HG02970 (cell line): ENCODE measurements around the gene TSPAN9.
"Not testable (repeated sequence)": the region's sequence is repeated elsewhere in the genome, so short reads cannot be mapped to it uniquely, and the experiment has no call there.

Experiments used
- ATAC-seq: cut with Tn5 transposase; IDR thresholded peaks from one replicate; pipeline ENCODE4 v1.9.1; 2021; ENCODE audit warnings: mild to moderate bottlenecking, moderate library complexity, moderate number of reproducible peaks; ENCODE audit not compliant: unreplicated experiment, low FRiP score

Gene TSPAN9

DNA sequence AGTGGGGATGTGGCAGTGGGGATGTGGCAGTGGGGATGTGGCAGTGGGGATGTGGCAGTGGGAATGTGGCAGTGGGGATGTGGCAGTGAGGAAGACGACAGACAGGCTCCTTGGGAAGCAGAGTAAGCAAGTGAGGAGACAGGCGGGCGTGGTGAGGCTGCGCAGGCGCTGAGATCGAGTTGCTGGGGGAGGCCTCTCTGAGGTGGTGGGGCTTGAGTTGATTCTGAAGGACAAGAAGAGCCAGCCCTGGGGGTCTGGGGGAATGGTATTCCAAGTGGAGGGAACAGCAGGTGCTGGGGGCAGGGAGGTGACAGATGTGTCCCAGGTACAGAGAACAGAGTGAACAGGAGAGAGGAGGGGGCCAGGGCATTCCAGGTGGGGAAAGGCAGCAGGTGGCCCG lies 33.8 kb upstream of the TSPAN9 start:
- no peak for ATAC-seq

DNA sequence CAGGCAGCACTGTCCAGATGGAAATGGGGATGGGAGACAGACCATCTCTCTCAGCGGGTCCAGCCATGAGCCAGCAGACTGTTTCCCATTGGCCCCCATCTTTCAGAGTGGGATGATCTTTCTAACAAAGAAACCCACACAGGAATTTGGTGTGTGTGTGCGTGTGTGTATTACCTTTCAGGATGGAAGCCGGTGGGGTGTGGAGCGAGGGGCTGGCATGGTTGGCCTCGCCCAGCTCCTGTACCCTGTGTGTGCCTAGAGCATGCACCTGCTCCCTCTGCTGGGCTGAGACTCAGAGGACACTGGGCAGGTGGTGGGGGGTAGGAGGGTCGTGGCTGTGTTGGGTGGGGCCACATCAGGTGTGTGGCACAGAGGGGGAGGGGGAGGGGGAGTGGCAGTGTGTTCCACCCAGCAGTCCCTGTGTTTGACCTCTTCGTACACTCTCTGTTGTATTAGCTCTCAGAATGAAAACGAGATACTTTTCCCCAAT lies 33.0 kb upstream of the TSPAN9 start:
- ATAC-seq = no peak

- ATAC-seq = no peak
These were observed 31.7 kb upstream of the TSPAN9 start for GRCh38 chr12:3045494-3045893.

DNA sequence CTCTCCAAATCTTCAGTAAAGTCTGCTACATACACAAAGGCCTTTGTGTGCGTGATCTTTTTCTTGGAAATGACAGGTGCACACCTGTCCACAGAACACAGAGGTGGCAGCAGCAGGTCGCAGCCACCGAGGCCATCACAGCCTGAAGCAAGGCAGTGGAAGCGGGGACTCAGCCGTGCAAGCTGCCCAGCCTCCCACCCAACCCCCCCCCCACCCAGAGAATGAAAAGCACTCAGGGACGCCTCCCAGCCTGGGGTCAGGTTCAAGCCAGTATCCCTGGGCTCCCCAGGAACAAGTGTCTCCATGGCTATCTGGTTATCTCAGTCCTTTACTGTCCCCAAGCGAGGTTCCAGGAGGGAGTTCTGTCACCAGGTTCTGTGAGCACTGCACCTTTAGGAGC lies 31.2 kb upstream of the TSPAN9 start:
- no peak for ATAC-seq

- ATAC-seq = no peak
These were observed 30.6 kb upstream of the TSPAN9 start for GRCh38 chr12:3046441-3047200.

GRCh38 chr12:3047961-3048360 lies 29.2 kb upstream of the TSPAN9 start:
- ATAC-seq = no peak

DNA sequence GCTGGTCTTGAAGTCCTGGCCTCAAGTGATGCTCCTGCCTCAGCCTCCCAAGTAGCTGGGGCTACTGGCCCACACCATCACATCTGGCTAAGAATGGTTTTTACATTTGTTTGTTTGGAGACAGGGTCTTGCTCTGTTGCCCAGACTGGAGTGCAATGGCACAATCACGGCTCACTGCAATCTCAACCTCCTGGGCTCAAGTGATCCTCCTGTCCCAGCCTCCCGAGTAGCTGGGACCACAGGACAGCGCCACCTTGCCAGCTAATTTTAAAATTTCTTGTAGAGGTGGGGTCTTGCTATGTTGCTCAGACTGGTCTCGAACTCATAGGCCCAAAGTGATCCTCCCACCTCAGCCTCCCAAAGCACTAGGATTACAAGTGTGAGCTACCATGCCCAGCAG lies 28.6 kb upstream of the TSPAN9 start:
- ATAC-seq = no peak

DNA sequence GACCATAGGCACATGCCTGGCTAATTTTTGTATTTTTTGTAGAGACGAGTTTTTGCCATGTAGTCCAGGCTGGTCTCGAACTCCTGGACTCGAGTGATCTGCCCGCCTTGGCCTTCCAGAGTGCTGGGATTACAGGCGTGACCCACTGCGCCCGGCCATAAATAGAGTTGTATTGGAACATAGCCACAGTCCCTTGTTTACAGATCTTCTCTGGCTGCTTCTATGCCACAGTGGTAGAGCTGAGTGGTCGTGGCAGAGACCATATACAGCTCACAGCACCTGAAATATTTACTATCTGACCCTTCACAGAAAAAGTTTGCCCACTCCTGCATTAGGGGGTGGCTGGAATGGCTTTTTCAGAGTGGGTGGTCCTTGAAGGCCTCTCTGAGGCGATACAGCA lies 28.0 kb upstream of the TSPAN9 start:
- no peak for ATAC-seq

DNA sequence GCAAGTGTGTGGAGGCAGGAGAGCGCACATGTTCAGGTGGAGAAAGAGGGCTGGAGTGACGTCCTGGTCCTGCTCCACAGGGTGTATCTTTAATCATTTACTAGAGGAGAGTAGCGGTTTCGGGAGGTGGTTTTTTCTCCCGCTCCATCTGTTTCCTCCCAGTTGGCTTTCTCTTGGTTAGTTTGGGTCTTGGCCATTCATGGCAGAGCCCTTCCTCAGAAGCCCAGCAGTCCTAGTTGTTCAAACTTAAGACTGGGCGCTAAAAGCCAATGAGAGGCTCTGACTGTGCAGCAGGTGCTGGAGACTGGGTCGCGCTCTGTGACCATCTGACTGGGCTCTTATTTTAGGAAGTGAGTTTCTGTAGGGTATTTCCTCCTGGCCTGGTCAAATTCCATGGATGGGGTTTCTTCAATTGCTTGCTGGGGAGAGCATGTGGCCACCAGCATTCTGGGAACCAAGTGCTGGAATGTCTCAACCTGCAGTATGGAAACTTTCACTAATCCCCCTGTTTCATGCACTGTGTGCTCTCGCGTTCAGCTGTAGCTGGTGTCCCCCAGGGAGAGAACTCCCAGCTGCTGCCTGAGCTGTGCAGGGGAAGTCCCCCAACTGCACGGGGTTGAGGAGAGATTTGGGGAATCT lies 27.4 kb upstream of the TSPAN9 start:
- no peak for ATAC-seq

GRCh38 chr12:3054374-3054773 lies 22.8 kb upstream of the TSPAN9 start:
- no peak for ATAC-seq

DNA sequence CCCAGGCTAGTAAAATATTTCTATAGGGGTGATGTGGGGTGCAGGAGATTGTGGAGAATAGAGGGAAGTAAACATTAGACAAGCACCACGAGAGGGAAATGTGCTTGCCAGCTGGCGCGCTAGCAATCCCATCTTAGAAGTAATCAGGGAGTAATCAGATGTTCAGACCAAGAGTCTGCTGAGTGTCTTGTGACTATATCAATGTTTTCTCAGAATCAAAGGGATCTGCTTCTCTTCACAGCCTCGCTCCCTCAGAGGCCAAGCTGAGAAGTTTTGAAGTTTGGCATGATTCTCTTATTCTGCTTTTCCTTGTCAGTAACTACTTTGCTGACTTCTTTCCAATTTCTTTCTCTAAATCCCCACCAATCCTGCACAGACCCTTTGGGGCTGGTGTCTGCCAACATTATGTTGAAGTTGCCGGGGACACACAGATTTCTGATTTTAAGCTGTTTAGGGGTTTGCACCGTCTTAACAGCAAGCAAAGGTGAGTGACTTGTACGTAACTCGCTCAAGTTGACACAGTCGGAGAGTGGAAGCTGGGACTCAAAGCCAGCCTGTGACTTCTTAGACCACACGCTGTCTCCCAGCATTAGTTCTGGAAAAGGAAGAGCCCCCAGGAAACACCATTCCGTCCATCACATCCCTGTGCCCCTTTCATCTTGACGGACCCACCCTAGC lies 22.0 kb upstream of the TSPAN9 start:
- no peak for ATAC-seq

DNA sequence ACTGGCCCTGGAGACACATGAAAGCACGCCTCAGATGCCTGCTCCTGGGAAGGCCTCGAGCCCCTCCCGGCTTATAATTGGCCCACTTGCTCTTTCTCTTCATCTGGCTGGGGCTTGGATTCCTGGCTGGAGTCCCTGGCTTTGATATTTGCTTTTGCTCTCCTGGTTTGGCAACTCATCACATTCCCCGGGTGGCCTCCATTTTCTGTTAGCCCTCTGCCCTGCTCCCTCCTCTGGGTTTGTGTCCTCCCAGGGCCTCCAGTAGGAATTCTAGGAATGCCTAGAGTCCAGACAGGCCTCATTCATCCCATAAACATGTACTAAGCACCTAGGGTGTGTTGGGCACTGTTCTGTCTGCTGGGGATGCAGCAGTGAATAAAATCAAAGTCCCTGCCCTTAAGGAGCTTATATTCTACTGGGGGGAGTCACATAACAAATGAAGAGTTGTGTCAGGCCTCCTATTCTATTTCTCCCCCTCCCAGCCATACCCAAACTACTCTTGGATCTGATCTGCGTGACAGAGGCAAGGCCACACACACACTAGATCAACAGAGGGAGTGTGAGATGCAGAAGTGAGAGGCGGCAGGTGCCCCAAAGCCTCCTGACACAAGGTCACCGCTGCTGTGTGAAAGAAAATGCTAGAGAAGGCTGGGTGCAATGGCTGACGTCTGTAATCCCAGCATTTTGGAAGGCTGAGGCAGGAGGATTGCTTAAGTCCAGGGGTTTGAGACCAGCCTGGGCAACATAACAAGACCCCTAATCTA lies 21.3 kb upstream of the TSPAN9 start:
- ATAC-seq = no peak

DNA sequence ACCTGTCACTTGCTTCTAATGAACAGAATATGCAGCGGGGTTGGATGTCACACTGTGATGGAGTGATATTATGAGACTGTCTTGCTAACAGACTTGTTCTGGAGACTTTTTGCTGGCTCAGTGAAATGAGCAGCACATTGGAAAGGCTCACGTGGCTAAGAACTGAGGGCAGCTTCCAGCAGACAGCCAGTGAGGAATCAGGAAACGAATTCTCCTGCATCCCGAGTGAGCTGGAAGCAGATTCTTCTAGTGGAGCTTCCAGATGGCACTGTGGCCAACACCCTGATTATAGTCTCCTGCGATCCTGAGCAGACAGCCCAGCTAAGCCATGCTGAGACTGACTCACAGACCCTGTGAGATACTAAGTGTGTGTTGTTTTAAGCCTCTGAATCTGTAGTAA lies 16.1 kb upstream of the TSPAN9 start:
- ATAC-seq = no peak

GRCh38 chr12:3061501-3062215 lies 15.5 kb upstream of the TSPAN9 start:
- no peak for ATAC-seq

- ATAC-seq = no peak
These were observed 11.9 kb upstream of the TSPAN9 start for GRCh38 chr12:3065300-3065699.

DNA sequence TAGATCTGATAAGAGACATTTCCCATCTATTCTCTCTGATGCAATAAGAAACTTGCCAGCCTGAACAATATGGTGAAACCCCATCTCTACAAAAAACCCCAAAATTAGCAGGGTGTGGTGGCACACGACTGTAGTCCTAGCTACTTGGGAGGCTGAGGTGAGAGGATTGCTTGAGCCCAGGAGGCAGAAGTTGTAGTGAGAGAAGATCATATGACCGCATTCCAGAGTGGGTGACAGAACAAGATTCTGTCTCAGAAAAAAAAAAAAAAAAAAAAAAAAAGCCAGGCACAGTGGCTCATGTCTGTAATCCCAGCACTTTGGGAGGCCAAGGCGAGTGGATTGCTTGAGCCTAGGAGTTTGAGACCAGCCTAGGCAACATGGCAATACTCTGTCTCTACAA lies 11.3 kb upstream of the TSPAN9 start:
- ATAC-seq = not testable (repeated sequence)

DNA sequence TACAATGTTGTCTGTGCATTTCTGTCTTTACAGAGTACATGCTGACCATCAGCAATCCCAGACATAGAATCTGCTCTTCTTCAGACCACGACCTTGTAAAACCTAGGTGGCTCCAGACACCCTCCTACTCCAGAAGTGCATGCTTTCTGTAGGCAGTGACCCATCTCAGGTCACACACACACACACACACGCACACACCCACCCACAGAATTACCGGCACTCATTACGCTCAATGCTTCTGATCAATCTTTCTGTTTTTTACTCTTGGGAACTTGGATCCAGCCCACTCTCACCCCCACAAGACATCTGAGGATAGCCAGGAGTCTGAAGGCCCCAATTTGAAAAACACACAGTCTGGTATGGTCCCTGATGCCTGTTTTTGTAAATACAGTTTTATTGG lies 7.5 kb upstream of the TSPAN9 start:
- ATAC-seq = no peak

DNA sequence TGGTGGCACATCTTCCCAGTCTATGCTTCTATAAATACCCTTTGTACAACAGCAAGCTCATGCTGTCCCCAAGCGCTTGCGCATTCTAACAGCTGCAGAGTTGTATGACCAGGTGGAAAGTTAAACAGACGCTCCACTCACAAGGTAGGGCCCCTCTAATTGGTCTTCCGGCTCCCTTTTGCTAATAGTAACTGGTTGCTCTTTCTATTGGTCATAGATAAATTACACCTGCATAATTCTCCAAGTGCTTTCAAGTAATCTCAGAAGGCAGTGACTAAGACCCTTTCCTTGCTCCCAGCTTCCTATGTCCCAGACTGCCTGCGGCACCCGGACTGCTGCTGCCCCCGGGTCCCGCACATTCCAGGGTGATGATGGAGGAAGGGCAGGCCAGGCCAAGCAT lies 6.1 kb upstream of the TSPAN9 start:
- ATAC-seq = no peak

DNA sequence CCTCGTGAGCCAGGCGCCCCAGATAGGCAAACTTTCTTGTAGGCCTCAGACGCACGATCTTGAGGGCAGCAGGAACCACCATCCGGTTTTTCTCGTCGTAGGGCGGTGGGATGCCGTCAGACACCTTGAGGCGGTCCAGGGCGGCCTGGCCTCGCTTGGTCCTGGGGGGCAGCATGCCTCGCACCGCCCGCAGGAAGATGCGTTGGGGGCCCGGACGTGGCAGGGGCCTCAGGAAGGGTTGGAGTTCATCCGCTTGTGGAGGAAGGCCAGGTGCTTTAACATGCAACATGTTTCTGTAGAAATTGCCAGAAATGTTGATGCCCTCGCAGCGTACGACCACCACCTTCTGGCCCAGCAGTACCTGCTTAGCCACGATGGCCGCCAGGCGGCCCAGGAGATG lies 5.5 kb upstream of the TSPAN9 start:
- ATAC-seq = no peak
